Prostate gland (tissue), 2 donors: ENCODE results near the gene VPS13A.

Experiments used
- POLR2A ChIP-seq: fragments of 450-650 bp; IDR thresholded peaks from one replicate; pipeline ENCODE4 v1.6.1; 2016; ENCODE audit warnings: antibody characterized with exemption, mild to moderate bottlenecking
- POLR2AphosphoS5 ChIP-seq: sonication (generic); formaldehyde crosslinking; IDR thresholded peaks from one replicate; pipeline ENCODE4 v1.6.1; 2017; ENCODE audit warnings: antibody characterized with exemption
- TF ChIP-seq, protein P1 (sequence below), 4 experiments: fragments of 200-600 bp in 2 of 4; fragments of 450-650 bp in 2 of 4; sonication (generic) in 2 of 4; IDR thresholded peaks; 1 replicate in 3 of 4; 2 replicates in 1 of 4; pipeline ENCODE4 v1.5.1; 2016 to 2019; ENCODE audit warnings: antibody characterized with exemption in 4 of 4, mild to moderate bottlenecking in 2 of 4, moderate library complexity in 2 of 4

DNA sequence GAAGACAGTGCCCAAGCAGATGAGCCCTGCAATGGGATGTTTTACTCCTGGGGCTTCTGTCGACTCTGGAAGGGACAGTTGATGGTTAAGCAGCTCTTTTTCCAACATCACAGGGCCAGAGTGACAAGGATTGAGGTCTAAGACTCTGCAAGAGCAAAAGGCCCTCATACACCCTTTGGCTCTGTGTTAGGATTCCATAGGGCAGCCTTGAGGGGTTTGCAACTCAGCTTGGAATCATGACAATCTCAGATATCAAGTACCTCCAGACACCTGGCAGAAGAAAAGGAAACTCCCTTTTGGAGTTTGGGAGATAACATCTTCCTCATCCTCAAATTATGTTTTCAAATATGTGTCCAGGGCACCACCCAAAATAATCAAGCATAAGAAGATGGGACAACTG lies 265.1 kb downstream of the VPS13A start:
- TF ChIP-seq, protein P1, sequence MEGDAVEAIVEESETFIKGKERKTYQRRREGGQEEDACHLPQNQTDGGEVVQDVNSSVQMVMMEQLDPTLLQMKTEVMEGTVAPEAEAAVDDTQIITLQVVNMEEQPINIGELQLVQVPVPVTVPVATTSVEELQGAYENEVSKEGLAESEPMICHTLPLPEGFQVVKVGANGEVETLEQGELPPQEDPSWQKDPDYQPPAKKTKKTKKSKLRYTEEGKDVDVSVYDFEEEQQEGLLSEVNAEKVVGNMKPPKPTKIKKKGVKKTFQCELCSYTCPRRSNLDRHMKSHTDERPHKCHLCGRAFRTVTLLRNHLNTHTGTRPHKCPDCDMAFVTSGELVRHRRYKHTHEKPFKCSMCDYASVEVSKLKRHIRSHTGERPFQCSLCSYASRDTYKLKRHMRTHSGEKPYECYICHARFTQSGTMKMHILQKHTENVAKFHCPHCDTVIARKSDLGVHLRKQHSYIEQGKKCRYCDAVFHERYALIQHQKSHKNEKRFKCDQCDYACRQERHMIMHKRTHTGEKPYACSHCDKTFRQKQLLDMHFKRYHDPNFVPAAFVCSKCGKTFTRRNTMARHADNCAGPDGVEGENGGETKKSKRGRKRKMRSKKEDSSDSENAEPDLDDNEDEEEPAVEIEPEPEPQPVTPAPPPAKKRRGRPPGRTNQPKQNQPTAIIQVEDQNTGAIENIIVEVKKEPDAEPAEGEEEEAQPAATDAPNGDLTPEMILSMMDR (IDR thresholded peaks at IDR 0.05): no peak
- no peak for TF ChIP-seq POLR2AphosphoS5
- no peak for TF ChIP-seq POLR2A
